Pancreas (tissue), 10 donors: ENCODE results near the gene RANBP10. TPM values are rescaled to one million over a fixed set of nuclear protein-coding genes. Genes with fewer than 3 reads are reported as not detected.

Experiments used
- ATAC-seq, 4 donors: fragments of 200-7000 bp; cut with Tn5 transposase; one replicate each; pipeline versions ENCODE4 v1.8.0 to v1.9.1; 2020; ENCODE audit warnings: mild to moderate bottlenecking in 4 of 4, moderate library complexity in 4 of 4
- DNase-seq, 6 donors: peaks; one replicate each; pipeline ENCODE4 v3.0.0-alpha.2; 2020
- FAIRE-seq: peaks from 2 replicates; lab custom pipeline; 2012; peaks lifted over from hg19 to GRCh38; lab: Jason Lieb, UNC
- H3K27ac ChIP-seq, 4 donors: fragments of 200-600 bp; sonication (generic); 1 replicate in 3 of 4; 2 replicates in 1 of 4; pipeline versions ENCODE4 v1.5.0 to v1.8.0; 2020
- H3K27me3 ChIP-seq, 4 donors: fragments of 200-600 bp; one replicate each; pipeline ENCODE4 v1.8.0; 2021
- H3K36me3 ChIP-seq, 3 donors: fragments of 200-600 bp; sonication (generic) in 1 of 3; one replicate each; pipeline versions ENCODE4 v1.5.0 to v1.8.0; 2020 to 2021
- H3K4me1 ChIP-seq, 3 donors: fragments of 200-600 bp; one replicate each; pipeline ENCODE4 v1.8.0; 2021
- H3K4me3 ChIP-seq, 4 donors: fragments of 200-600 bp; sonication (generic) in 2 of 4; one replicate each; pipeline versions ENCODE4 v1.5.0 to v1.8.0; 2020 to 2021
- H3K9me3 ChIP-seq, 4 donors: fragments of 200-600 bp; one replicate each; pipeline ENCODE4 v1.8.0; 2021
- WGBS, 2 donors: extraction: QIAGEN DNeasy Blood & Tissue Kit; methylation state at CpG; one replicate each; pipeline ENCODE4 v1.1.7; 2013; 5-methylcytosine and 5-hydroxymethylcytosine counted together
- intact Hi-C, 3 donors: fragments of 100-400 bp; cut with DNase I; formaldehyde crosslinking; loops; one replicate each; pipeline versions ENCODE4 v1.11.1 to v1.14.2; 2022
- polyA plus RNA-seq, 2 donors: library from polyadenylated mRNA; stranded (reverse); fragments of 200-250 nt; gene quantifications; one replicate each; pipeline ENCODE4 v1.2.3, GENCODE V29; 2013
- total RNA-seq, 6 donors: library from RNA; stranded (reverse); fragmentation: NEBNext Ultra II Directional in 4 of 6; extraction: Animal tissue kit (Norgen Biotek cat#: 25700) in 4 of 6; gene quantifications; one replicate each; pipeline versions ENCODE4 v1.2.1 to v1.2.4, GENCODE V29; 2021 to 2023
- TF ChIP-seq, protein P1 (sequence below), 4 donors: fragments of 200-600 bp; sonication (generic) in 3 of 4; IDR thresholded peaks; one replicate each; pipeline versions ENCODE4 v1.5.0 to v1.8.0; 2021; ENCODE audit warnings: antibody characterized with exemption in 4 of 4
- donor health status: healthy with polysubstance abuse.
- donor health status: DM: no; HTN: no; CAD: no; lungs with moderate emphysema.
- donor health status: DM: no; HTN: no; CAD: no.
- donor health status: control.
- donor health status: control.
- donor health status: Bipolar disorder and iron deficiency.
- donor health status: DM: yes; HTN: yes; CAD: no.
- donor health status: DM: no; HTN: no; CAD: no.
- donor health status: DM: no; HTN: no; CAD: no.
- donor health status: DM: yes; HTN: yes; CAD: no.

The RANBP10 gene
- total and polyA plus RNA-seq, 8 donors = 8.7 to 15.4 (median 11.6) TPM

DNA sequence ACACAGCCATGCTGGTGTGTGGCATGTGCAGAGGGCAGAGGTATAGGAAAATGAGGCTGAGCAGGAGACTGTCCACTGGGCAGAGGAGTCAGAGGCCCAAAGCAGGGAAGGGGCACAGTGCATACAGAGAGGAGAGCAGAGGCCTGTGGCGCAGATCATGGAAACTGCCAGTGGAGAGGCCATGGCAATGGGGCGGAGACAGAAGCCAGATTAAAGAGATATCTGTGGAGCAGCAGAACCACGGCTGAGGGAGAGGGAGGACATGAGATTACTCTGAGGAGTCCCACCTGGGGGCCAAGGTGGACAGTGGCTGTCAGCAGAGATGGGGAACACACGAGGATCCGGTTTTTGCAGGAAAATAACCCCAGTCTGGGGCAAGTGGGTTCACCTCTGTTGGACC lies 43.3 kb downstream of the RANBP10 start:
- Histone ChIP-seq H3K9me3 (no peaks in the 10 kb centered on the region), H3K27ac (no peak overlapping the region), H3K4me1 (no peaks in the 10 kb centered on the region), H3K36me3 (no peaks in the 10 kb centered on the region), H3K27me3 (no peaks in the 10 kb centered on the region), H3K4me3 (no peak overlapping the region)
- intact Hi-C loops = no loop called here
- no peak for ATAC-seq
- WGBS, 2 donors = 92% methylated on average over 5 of the region's 5 CpGs
- TF ChIP-seq, protein P1, sequence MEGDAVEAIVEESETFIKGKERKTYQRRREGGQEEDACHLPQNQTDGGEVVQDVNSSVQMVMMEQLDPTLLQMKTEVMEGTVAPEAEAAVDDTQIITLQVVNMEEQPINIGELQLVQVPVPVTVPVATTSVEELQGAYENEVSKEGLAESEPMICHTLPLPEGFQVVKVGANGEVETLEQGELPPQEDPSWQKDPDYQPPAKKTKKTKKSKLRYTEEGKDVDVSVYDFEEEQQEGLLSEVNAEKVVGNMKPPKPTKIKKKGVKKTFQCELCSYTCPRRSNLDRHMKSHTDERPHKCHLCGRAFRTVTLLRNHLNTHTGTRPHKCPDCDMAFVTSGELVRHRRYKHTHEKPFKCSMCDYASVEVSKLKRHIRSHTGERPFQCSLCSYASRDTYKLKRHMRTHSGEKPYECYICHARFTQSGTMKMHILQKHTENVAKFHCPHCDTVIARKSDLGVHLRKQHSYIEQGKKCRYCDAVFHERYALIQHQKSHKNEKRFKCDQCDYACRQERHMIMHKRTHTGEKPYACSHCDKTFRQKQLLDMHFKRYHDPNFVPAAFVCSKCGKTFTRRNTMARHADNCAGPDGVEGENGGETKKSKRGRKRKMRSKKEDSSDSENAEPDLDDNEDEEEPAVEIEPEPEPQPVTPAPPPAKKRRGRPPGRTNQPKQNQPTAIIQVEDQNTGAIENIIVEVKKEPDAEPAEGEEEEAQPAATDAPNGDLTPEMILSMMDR (IDR thresholded peaks at IDR 0.05) = no peak
- no peak for FAIRE-seq
- DNase-seq = no peak

DNA sequence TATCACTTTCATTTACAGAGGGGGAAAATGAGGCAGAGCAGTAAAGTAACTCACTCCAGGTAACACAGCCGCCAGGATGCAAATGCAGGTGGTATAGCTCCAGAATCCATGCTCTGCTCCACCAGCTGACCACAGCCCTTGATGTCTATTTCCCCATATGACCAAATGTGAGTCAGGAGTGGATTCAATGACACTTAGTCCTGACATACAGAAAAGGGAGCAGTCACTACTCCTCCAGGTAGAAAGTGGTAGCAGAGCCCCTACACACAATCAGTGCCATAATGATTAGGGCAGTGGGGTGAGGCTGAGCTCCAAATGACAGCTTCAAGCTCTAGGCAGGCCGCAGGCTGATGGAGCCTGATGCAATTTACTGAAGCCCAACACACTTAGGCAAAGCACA lies 44.0 kb downstream of the RANBP10 start:
- 92 to 94% methylated on average over 2 of the region's 2 CpGs for WGBS, 2 donors
- Histone ChIP-seq H3K4me3 (no peak overlapping the region), H3K27ac (no peak overlapping the region), H3K4me1 (no peaks in the 10 kb centered on the region), H3K9me3 (no peaks in the 10 kb centered on the region), H3K36me3 (no peaks in the 10 kb centered on the region), H3K27me3 (no peaks in the 10 kb centered on the region)
- intact Hi-C loops = no loop called here
- ATAC-seq (no peak), FAIRE-seq (no peak), DNase-seq (no peak)
- TF ChIP-seq, protein P1 (IDR thresholded peaks at IDR 0.05) = no peak

DNA sequence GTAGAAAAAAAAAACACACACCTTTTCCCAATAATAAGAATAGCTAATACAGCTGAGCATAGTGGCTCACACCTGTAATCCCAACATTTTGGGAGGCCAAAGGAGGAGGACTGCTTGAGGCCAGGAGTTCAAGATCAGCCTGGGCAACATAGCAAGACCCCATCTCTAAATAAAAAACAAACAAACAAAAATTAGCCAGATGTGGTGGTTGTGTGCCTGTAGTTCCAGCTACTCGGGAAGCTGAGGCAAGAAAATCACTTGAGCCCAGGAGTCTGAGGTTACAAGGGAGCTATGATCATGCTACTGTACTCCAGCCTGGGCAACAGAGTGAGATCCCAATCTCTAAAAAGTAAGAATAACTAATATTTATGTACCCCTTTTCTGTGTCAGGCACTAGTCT lies 44.4 kb downstream of the RANBP10 start:
- intact Hi-C loops = no loop called here
- Histone ChIP-seq H3K27me3 (no peaks in the 10 kb centered on the region), H3K9me3 (no peaks in the 10 kb centered on the region), H3K4me3 (no peak overlapping the region), H3K27ac (no peak overlapping the region), H3K4me1 (no peaks in the 10 kb centered on the region), H3K36me3 (no peaks in the 10 kb centered on the region)
- no peak for ATAC-seq
- 90 to 92% methylated on average over 1 of the region's 1 CpG for WGBS, 2 donors
- no peak for DNase-seq
- no peak for FAIRE-seq
- TF ChIP-seq, protein P1 (IDR thresholded peaks at IDR 0.05) = no peak

DNA sequence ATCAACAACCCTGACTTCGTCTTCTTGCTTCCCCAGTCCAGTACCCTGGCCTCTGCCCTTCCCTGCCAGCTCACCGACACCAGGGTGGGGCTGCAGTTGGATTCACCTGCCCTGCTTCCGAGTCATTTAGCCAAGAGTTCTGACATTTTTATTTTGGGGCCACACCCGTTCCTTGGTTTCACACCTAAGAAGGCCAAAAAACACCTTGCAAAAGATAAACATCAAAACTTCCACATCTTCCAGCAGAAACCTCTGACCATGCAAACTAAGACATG lies 45.5 kb downstream of the RANBP10 start:
- no peak for FAIRE-seq
- no peak overlapping the region for H3K27ac ChIP-seq
- TF ChIP-seq, protein P1 (IDR thresholded peaks at IDR 0.05) = no peak
- H3K27me3 ChIP-seq = no peaks in the 10 kb centered on the region
- no peak for DNase-seq
- no peaks in the 10 kb centered on the region for H3K4me1 ChIP-seq
- ATAC-seq = no peak
- H3K9me3 ChIP-seq = no peaks in the 10 kb centered on the region
- H3K36me3 ChIP-seq = no peaks in the 10 kb centered on the region
- 90 to 94% methylated on average over 4 of the region's 4 CpGs for WGBS, 2 donors
- no peak overlapping the region for H3K4me3 ChIP-seq
- intact Hi-C loops = no loop called here

DNA sequence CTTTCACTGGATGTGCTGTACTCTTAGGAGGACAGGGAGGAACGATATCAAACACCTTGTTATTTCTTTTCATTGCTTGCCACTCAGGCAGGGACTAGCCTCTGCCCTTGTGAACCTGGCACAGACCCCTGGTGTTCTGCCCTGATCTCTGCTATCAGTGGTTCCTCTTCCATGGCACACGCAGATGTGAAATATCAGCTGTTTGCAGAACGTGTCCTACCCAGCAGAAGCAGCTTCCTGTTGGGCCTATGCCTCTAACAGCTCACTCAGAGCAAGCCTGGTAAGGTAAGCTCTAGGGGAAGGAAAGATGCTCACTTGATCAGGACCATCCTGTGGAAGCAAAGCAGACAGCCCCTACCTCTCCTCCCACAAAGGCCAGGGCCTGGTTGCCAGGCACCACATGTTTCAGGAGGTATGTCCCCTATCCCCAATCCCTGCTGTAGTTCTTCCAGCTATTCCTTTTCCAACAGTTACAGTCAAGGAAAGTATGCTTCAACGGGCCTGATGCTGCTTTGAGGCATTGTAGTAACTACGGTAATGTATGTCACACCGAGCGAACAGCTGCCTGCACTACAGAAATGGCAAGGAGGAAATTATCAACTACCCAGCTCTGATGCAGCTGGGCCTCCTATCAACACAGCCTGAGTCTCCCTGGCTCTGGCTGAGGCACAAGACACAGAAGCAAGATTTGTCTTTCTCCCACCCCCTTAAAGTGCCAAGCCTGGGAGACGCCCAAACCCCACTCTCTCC lies 46.0 kb downstream of the RANBP10 start:
- TF ChIP-seq, protein P1 (IDR thresholded peaks at IDR 0.05) = no peak
- no peak for FAIRE-seq
- no peak overlapping the region for H3K27ac ChIP-seq
- no peaks in the 10 kb centered on the region for H3K4me1 ChIP-seq
- peak in 2 of 4 donors; percentile 27 to 41 for ATAC-seq
- 69 to 73% methylated on average over 8 of the region's 8 CpGs for WGBS, 2 donors
- no peak for DNase-seq
- no peaks in the 10 kb centered on the region for H3K27me3 ChIP-seq
- H3K4me3 ChIP-seq = no peak overlapping the region
- intact Hi-C loops = no loop called here
- H3K36me3 ChIP-seq = no peaks in the 10 kb centered on the region
- H3K9me3 ChIP-seq = no peaks in the 10 kb centered on the region
